NT2/D1 (cell line): ENCODE measurements around the gene UPB1.

Source experiments
- SUZ12 ChIP-seq: IDR thresholded peaks from 2 replicates; pipeline ENCODE4 v1.6.1; 2011; ENCODE audit not compliant: insufficient read length, insufficient read depth; ENCODE audit errors: extremely low read depth
- YY1 ChIP-seq: IDR thresholded peaks from 2 replicates; pipeline ENCODE4 v1.6.1; 2011; ENCODE audit not compliant: insufficient read length, insufficient read depth
- ZNF274 ChIP-seq: IDR thresholded peaks from 2 replicates; pipeline ENCODE4 v1.6.1; 2011; ENCODE audit warnings: mild to moderate bottlenecking, low read depth, low read length

DNA sequence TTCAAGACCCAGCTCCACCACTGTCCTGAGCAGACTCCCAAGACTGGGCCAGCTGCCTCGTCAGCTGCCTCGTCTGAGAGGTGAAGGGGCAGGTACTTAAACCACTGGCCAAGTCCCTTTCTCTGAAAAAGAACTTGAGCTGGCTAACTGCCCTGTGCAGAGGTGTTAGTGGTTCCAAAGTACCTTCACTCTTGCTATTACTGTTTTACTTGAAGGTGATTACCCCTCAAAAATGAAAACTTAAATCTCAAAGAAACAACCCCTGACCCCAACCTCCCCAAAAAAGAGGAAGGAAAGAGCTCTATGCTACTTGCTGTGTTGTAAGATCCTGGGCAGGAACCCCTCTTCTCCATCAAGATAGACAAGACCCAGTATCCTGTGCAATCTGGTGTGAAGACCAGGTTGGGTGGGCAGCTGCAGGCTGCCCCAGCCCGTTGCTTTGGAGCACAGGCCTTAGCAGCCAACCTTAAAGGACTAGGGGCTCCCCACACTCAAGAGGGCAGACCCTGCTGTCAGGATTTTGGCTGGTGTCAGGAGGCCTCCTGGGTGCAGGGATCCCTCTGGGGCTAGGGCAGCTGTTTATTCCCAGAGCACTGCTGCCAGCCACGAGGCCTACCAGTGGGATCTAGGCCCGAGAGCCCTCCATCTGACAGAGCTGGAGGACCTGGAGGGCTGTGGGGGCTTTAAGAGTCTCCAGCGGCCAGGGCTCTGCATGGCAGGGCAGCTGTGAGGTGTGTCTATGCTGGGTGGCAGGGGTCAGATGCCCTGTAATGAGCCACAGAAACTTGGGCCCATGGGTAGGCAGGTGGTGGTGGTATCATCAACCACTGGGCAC lies 46.8 kb downstream of the UPB1 start:
- TF ChIP-seq SUZ12, result no peak
- no peak for TF ChIP-seq ZNF274
- no peak for TF ChIP-seq YY1
